ENCODE measurements around the gene CREB3L2.
A peak's percentile ranks its signal among the peaks of the same experiment; 100 is the strongest.

Gene CREB3L2

DNA sequence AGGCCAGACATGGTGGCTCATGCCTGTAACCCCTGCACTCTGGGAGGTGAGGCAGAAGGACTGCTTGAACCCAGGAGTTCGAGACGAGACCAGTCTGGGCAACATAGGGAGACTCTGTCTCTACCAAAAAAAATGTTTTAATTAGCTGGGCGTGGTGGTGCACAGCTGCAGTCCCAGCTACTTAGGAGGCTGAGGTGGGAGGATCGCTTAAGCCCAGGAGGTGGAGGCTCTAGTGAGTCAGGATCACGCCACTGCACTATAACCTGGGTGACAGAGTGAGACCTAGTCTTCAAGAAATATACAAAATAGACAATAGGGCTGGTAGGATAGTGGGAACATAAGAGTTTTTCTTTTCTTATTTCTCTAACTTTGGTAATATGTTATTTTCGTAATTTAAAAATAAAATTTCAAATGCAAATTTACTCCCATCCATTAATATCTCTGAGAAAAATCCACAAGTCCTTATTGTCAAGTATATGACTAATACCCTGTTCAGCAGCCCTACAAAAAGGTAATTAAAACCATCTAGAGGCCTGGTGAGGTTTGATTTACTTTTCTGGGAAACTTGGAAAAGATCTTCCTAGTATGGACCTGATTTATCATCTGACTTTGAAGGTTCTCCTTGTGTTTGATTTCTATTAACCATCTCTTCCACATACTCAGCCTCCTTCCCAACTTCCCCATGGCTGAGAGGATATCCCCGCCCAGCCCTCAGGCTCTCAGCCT is 50.0 kb downstream of the CREB3L2 start:
- no peak for DNase-seq
- no peak for ATAC-seq

GRCh38 chr7:137950967-137951366 is 50.9 kb downstream of the CREB3L2 start:
- DNase-seq (no peak), ATAC-seq (no peak)

DNA sequence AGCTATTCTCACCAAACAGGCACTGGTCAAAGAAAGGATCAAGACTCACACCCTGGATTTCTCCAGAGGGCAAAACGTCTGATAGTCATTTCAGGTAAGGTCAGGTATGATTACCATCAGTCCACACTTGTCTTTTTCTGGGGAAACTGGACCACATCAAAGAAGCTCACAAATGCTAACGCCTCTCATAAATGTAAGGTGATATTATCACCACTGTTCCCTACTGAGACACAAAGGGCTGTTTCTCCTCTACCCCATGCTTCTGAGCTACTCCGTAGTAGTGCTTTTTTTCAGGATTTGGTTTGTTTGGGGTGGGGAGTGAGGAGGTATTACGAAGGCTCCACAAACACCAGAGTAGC is 51.6 kb downstream of the CREB3L2 start:
- no peak for DNase-seq
- ATAC-seq = no peak

DNA sequence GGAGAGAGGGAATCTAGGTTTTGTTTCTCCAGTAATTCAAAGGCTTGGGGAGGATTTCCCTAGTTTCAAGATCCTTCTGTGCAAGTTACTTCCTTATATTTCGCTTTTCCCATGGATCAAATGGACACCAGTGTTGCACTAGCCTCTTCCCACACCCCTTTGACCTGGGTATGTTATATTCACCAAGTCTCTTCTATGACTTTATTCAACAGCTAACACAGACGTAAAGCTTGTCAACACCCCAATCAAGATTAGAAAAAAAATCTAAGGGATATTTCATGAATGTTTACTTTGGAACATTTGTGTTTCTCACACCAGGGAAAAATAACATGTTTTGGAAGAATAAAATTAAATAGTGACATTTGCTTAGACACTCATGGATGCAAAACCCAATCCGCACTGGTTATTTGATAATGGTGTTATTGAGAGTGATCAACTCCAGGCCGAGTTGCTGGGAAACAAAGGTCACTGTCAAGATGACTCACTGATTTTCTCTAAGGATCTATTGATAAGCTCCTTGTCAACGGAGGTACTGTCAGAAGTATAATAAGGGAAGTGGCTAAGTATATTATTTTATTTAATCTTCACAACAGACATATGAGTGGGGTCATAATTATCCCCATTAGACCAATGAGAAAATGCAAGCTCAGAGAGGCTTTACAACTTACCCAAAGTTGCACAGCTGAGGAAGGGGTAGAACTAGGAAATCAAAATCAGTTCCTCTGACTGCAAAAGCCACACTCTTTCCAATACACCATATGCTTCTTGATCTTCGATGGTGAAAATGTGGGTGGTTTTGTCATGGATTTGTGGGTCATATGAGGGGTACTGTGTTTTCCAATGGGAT is 52.2 kb downstream of the CREB3L2 start:
- DNase-seq (no peak), ATAC-seq (no peak)

GRCh38 chr7:137948845-137949330 is 53.0 kb downstream of the CREB3L2 start:
- no peak for DNase-seq
- ATAC-seq = no peak

DNA sequence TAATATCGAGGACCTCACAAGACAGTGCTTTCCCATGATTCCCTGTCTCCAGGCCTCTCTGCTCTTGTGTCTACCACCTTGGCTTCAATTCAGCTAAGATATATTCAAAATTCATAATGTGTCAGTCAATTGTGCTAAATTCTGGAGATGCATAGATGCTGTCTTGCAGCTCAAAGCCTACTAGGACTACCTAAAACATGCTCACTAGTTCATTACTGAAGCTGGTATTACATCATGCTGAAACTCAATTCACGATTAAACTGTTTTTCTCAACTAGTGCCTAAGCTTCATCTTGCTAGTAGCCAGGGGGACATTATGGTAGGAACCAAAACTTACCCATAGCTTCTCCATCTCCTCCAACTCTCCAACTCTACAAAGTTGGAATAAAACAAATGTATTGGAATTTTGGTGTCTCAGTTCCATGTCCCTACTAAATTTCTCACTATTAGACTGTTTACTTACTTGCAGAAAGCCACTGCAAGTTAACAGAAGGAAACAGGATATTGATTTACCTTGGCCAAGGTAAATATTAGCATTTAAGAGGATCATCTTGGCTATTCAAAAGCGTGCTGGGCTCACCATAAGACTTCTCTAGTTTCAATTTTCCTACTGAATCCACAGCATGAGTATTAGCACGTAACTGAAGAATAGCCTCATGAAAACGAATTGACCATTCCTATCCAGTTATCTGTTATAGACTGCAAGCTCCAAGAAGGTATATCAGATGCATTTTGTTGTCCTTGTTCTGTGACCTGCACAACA is 53.6 kb downstream of the CREB3L2 start:
- ATAC-seq (no peak), DNase-seq (no peak)

- ATAC-seq (no peak), DNase-seq (no peak)
These were observed 54.8 kb downstream of the CREB3L2 start for GRCh38 chr7:137947046-137947445.

DNA sequence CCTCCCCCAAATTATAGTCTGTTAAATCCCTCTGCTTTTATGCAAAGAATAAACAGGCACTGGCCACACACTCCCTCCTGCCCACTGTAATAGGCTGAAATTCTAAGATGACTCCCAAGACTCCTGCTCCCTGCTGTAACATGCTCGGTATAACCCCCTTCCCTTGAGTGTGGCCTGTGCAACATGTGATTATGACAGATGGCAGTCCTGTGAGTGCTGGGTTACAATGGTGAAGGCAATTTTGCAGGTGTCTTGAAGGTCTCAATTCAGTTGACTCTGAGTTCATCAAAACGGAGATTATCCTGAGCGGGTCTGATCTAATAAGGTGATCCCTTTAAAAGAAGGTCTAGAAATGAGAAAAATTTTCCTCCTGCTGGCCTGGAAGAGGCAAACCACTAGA is 55.9 kb downstream of the CREB3L2 start:
- DNase-seq = no peak
- no peak for ATAC-seq

GRCh38 chr7:137944168-137944567 is 57.7 kb downstream of the CREB3L2 start:
- DNase-seq = no peak
- no peak for ATAC-seq

- no peak for DNase-seq
- ATAC-seq = peak; percentile 36
These were observed 58.7 kb downstream of the CREB3L2 start for GRCh38 chr7:137943132-137943551.

GRCh38 chr7:137942484-137943115 is 59.3 kb downstream of the CREB3L2 start:
- DNase-seq = no peak
- ATAC-seq = no peak

GRCh38 chr7:137940656-137941518 is 61.0 kb downstream of the CREB3L2 start:
- DNase-seq = no peak
- ATAC-seq = no peak

DNA sequence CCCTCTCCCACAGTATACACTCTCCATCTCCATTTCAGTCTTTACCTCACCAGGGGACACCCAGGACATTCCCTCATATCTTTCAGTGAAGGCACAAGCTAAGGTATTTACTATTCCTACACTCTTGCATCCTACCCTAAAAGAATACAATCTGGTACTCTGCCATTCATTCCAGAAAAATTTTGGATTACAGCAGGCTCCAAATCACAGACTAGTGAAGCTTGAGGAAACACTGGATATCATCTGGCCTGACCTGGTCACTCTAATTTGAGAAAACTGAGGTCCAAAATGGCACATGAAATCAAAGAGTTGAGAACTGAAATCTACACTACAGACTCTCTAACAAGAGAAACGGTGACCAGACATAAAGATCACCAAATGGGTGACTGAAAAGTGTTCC is 61.7 kb downstream of the CREB3L2 start:
- DNase-seq (no peak), ATAC-seq (no peak)

GRCh38 chr7:137937202-137937560 is 64.7 kb downstream of the CREB3L2 start:
- DNase-seq = no peak
- no peak for ATAC-seq

GRCh38 chr7:137936509-137937201 is 65.2 kb downstream of the CREB3L2 start:
- DNase-seq (no peak), ATAC-seq (no peak)

GRCh38 chr7:137935884-137936508 is 65.9 kb downstream of the CREB3L2 start:
- no peak for ATAC-seq
- no peak for DNase-seq

GRCh38 chr7:137934941-137935883 is 66.7 kb downstream of the CREB3L2 start:
- no peak for DNase-seq
- ATAC-seq = peak; percentile 62

GRCh38 chr7:137934176-137934826 is 67.6 kb downstream of the CREB3L2 start:
- ATAC-seq (no peak), DNase-seq (no peak)

Data from stimulated activated naive CD8-positive, alpha-beta T cell treated with anti-CD3 and anti-CD28 coated beads, Interleukin-15, Interleukin-2, amounts not matched to agents 100 U/mL and 50 U/mL, for 24 hours (primary cell).